Spleen (tissue), 7 donors: Measurements from ENCODE around the gene CEP63.

Experiments used
- POLR2AphosphoS5 ChIP-seq, 3 donors: sonication (generic); formaldehyde crosslinking; IDR thresholded peaks; one replicate each; pipeline ENCODE4 v1.5.1; 2017; ENCODE audit warnings: antibody characterized with exemption in 3 of 3
- TF ChIP-seq, protein P1 (sequence below), 11 experiments: fragments of 200-600 bp in 7 of 11; fragments of 450-650 bp in 4 of 11; sonication (generic) in 4 of 11; IDR thresholded peaks in 8 of 11; conservative IDR thresholded peaks in 3 of 11; 1 replicate in 7 of 11; 2 replicates in 4 of 11; pipeline versions ENCODE4 v1.4.0 to v1.8.0; 2016 to 2021; ENCODE audit warnings: antibody characterized with exemption in 11 of 11, inconsistent platforms in 4 of 11, mild to moderate bottlenecking in 1 of 11
- donor health status: DM: no; HTN: no; CAD: no; lungs with moderate emphysema.
- donor health status: DM: no; HTN: no; CAD: no.
- donor health status: DM: no; HTN: no; CAD: no.

GRCh38 chr3:134466331-134466730 lies 19.5 kb upstream of the CEP63 start:
- TF ChIP-seq, protein P1, sequence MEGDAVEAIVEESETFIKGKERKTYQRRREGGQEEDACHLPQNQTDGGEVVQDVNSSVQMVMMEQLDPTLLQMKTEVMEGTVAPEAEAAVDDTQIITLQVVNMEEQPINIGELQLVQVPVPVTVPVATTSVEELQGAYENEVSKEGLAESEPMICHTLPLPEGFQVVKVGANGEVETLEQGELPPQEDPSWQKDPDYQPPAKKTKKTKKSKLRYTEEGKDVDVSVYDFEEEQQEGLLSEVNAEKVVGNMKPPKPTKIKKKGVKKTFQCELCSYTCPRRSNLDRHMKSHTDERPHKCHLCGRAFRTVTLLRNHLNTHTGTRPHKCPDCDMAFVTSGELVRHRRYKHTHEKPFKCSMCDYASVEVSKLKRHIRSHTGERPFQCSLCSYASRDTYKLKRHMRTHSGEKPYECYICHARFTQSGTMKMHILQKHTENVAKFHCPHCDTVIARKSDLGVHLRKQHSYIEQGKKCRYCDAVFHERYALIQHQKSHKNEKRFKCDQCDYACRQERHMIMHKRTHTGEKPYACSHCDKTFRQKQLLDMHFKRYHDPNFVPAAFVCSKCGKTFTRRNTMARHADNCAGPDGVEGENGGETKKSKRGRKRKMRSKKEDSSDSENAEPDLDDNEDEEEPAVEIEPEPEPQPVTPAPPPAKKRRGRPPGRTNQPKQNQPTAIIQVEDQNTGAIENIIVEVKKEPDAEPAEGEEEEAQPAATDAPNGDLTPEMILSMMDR (IDR thresholded peaks at IDR 0.05 in 8 of 11, conservative IDR thresholded peaks at IDR 0.05 in 3 of 11) = no peak
- no peak for TF ChIP-seq POLR2AphosphoS5 (IDR thresholded peaks at IDR 0.05)
